ENCODE data around the gene FNDC3B.
"Not testable (repeated sequence)": the region's sequence is repeated elsewhere in the genome, so short reads cannot be mapped to it uniquely, and the experiment has no call there.

The FNDC3B gene

GRCh38 chr3:172031996-172032395, 7.4 kb upstream of the FNDC3B start:
- H3K4me1 ChIP-seq (ENCODE audit: control insufficient read depth, insufficient read depth, low read length, unreplicated experiment), result no peaks in the 10 kb centered on the region
- no peaks in the 10 kb centered on the region for H3K79me2 ChIP-seq (ENCODE audit: control insufficient read depth, insufficient read depth, low read length, unreplicated experiment)
- no peak overlapping the region for H3K27ac ChIP-seq (ENCODE audit: low read depth, low read length)
- H3K4me3 ChIP-seq (ENCODE audit: low read depth, low read length), result no peak overlapping the region
- H2AFZ ChIP-seq (ENCODE audit: low read length, unreplicated experiment), result no peak overlapping the region
- no peaks in the 10 kb centered on the region for H3K36me3 ChIP-seq (ENCODE audit: insufficient read depth, low read length)
- no peaks in the 10 kb centered on the region for H3K27me3 ChIP-seq (ENCODE audit: insufficient read depth, low read length)

- Histone ChIP-seq H3K4me3 (ENCODE audit: low read depth, low read length) (no peak overlapping the region), H3K27ac (ENCODE audit: low read depth, low read length) (no peak overlapping the region), H3K79me2 (ENCODE audit: control insufficient read depth, insufficient read depth, low read length, unreplicated experiment) (no peaks in the 10 kb centered on the region), H3K4me1 (ENCODE audit: control insufficient read depth, insufficient read depth, low read length, unreplicated experiment) (peaks cover 3% of the 10 kb centered on the region), H3K27me3 (ENCODE audit: insufficient read depth, low read length) (no peaks in the 10 kb centered on the region), H3K36me3 (ENCODE audit: insufficient read depth, low read length) (no peaks in the 10 kb centered on the region), H2AFZ (ENCODE audit: low read length, unreplicated experiment) (no peak overlapping the region)
Measured at GRCh38 chr3:172033396-172033795, 6.0 kb upstream of the FNDC3B start.

DNA sequence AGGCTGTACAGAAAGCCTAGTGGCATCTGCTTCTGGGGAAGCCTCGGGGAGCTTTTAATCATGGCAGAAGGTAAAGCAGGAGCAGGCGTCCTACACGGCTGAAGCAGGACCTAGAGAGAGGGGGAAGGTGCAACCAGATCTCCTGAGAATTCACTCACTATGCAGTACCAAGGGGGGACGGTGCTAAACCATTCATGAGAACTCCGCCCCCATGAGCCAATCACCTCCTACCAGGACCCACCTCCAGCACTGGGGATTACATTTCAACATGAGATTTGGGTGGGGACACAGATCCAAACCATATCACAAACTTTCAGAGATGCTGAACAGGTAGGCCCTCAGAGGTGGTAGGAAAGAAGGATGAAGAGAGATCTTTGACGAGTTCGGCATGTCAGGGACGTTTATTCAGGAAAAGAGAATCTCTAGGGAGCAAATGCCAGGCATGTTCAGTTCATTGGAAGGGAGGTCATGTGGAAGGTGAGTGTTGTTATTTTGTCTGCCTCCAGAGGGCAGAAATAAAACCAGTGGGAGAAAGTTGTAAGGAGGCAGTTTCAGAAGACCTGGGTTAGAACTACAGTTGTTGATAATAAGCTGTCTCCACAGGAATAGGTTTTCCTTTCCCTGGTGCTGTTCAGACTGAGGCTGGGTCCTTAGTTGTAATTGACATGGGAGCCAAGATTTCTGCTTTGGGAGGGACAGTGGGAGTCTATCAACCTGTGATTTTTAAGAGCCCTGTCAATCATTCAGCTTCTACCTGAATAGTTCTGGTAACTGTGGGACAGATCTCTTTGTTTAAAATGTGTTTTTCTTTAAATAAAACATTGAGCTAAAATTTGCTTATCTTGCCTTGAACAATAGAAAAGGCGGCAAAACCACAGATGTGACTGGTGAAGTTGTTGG, 4.3 kb upstream of the FNDC3B start:
- no peak overlapping the region for H3K27ac ChIP-seq (ENCODE audit: low read depth, low read length)
- no peaks in the 10 kb centered on the region for H3K36me3 ChIP-seq (ENCODE audit: insufficient read depth, low read length)
- H3K4me3 ChIP-seq (ENCODE audit: low read depth, low read length), result no peak overlapping the region
- H3K79me2 ChIP-seq (ENCODE audit: control insufficient read depth, insufficient read depth, low read length, unreplicated experiment), result peaks cover 9% of the 10 kb centered on the region
- H3K4me1 ChIP-seq (ENCODE audit: control insufficient read depth, insufficient read depth, low read length, unreplicated experiment), result peaks cover 7% of the 10 kb centered on the region
- H3K27me3 ChIP-seq (ENCODE audit: insufficient read depth, low read length), result no peaks in the 10 kb centered on the region
- H2AFZ ChIP-seq (ENCODE audit: low read length, unreplicated experiment), result peak overlapping the region; percentile 12

DNA sequence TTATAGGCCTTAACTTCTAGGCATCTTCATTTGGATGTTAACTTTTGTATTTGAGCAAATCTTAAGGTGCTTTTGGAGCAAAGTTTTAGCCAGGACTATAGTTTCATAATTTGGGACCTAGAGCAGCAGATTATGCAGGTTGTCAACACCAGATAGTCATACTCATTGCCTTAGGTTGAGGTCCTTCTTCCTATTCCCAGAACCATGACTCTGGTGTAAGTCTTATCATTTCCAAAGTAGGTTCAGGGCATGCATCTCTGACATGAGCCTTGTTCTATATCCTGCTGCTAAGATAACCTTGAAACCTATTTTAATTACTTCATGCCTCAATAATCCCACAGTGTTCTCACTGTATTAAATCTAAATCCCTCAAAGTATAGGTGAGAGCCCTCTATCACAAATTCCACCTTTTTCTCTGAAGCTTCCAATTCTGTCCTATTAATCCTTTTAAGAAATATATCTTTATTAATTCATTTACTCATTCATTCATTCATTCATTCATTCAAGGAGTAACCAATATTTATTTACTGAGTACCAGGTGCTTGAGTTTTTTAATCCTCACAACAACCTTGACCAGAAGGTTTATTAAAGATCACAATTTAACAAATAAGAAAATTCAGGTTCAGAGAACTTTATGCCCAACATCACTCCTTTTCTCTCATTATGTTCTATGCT, 2.7 kb upstream of the FNDC3B start:
- Histone ChIP-seq H3K27me3 (ENCODE audit: insufficient read depth, low read length) (no peaks in the 10 kb centered on the region), H3K4me1 (ENCODE audit: control insufficient read depth, insufficient read depth, low read length, unreplicated experiment) (peaks cover 7% of the 10 kb centered on the region)

GRCh38 chr3:172038798-172039435, 461 bp upstream of the FNDC3B start:
- H3K27ac ChIP-seq (ENCODE audit: low read depth, low read length), result peak overlapping the region; percentile 97

More for the DNA sequence above, 2.7 kb upstream of the FNDC3B start:
- Histone ChIP-seq H3K27ac (ENCODE audit: low read depth, low read length) (no peak overlapping the region), H3K79me2 (ENCODE audit: control insufficient read depth, insufficient read depth, low read length, unreplicated experiment) (peaks cover 25% of the 10 kb centered on the region), H3K36me3 (ENCODE audit: insufficient read depth, low read length) (no peaks in the 10 kb centered on the region), H3K4me3 (ENCODE audit: low read depth, low read length) (no peak overlapping the region), H2AFZ (ENCODE audit: low read length, unreplicated experiment) (no peak overlapping the region)

DNA sequence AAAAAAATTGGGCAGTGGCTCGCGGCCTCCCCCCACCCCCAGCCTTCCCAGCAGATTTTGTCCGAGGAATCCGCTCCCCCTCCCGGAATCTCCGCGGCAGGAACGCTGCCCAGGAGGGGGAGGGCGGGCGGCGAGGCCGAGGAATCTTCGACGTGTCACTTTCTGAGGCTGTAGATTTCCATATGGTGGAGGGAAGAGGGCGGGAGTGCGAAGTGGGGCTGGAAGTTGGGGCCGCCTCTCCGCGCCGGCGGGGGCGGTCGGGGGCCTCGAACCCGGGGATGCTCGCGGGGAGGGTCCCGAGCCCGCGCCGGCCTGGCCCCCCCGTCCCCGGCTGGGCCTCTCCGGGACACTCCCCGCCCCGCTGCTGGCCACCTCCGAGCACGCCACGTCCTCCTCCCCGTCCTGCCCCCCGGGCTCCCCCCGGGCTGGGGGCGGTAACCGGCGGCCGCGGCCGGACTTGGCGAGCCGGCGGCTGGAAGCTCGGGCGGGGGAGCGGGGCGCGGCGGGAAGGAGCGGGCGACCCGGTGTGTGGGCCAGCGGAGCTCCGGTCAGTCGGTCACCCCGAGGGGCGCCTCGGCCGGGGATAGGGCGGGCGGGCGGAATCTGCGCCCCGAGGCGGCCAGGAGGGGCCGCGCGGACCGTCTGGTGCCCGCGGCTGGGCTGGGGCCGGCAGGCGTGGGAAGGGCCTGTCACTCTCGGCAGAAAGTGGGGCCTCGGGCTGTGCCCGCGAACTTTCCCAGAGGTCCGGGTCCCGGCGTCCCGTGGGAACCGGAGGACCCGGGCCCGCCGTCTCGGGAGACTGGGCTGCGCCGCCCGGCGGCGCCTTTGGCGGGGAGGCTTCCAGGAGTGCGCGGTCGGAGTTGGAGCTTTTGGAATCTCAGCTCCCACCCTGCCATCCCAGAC, 951 bp downstream of the FNDC3B start:
- Histone ChIP-seq H3K4me3 (ENCODE audit: low read depth, low read length) (peak overlapping the region; percentile 96), H3K36me3 (ENCODE audit: insufficient read depth, low read length) (peaks cover 23% of the 10 kb centered on the region), H3K79me2 (ENCODE audit: control insufficient read depth, insufficient read depth, low read length, unreplicated experiment) (peaks cover 61% of the 10 kb centered on the region), H3K27ac (ENCODE audit: low read depth, low read length) (peak overlapping the region; percentile 97), H2AFZ (ENCODE audit: low read length, unreplicated experiment) (no peak overlapping the region), H3K4me1 (ENCODE audit: control insufficient read depth, insufficient read depth, low read length, unreplicated experiment) (peaks cover 30% of the 10 kb centered on the region), H3K27me3 (ENCODE audit: insufficient read depth, low read length) (no peaks in the 10 kb centered on the region)

More at GRCh38 chr3:172038798-172039435, 461 bp upstream of the FNDC3B start:
- H2AFZ ChIP-seq (ENCODE audit: low read length, unreplicated experiment), result peak overlapping the region; percentile 92
- H3K4me1 ChIP-seq (ENCODE audit: control insufficient read depth, insufficient read depth, low read length, unreplicated experiment), result peaks cover 15% of the 10 kb centered on the region
- H3K4me3 ChIP-seq (ENCODE audit: low read depth, low read length), result peak overlapping the region; percentile 96
- H3K27me3 ChIP-seq (ENCODE audit: insufficient read depth, low read length), result no peaks in the 10 kb centered on the region
- H3K36me3 ChIP-seq (ENCODE audit: insufficient read depth, low read length), result peaks cover 14% of the 10 kb centered on the region
- H3K79me2 ChIP-seq (ENCODE audit: control insufficient read depth, insufficient read depth, low read length, unreplicated experiment), result peaks cover 47% of the 10 kb centered on the region

GRCh38 chr3:172040981-172041963, 1.9 kb downstream of the FNDC3B start:
- Histone ChIP-seq H3K4me3 (ENCODE audit: low read depth, low read length) (peak overlapping the region; percentile 96), H3K27ac (ENCODE audit: low read depth, low read length) (peak overlapping the region; percentile 97), H3K36me3 (ENCODE audit: insufficient read depth, low read length) (peaks cover 23% of the 10 kb centered on the region), H3K27me3 (ENCODE audit: insufficient read depth, low read length) (no peaks in the 10 kb centered on the region), H3K79me2 (ENCODE audit: control insufficient read depth, insufficient read depth, low read length, unreplicated experiment) (peaks cover 71% of the 10 kb centered on the region), H3K4me1 (ENCODE audit: control insufficient read depth, insufficient read depth, low read length, unreplicated experiment) (peaks cover 39% of the 10 kb centered on the region), H2AFZ (ENCODE audit: low read length, unreplicated experiment) (no peak overlapping the region)

DNA sequence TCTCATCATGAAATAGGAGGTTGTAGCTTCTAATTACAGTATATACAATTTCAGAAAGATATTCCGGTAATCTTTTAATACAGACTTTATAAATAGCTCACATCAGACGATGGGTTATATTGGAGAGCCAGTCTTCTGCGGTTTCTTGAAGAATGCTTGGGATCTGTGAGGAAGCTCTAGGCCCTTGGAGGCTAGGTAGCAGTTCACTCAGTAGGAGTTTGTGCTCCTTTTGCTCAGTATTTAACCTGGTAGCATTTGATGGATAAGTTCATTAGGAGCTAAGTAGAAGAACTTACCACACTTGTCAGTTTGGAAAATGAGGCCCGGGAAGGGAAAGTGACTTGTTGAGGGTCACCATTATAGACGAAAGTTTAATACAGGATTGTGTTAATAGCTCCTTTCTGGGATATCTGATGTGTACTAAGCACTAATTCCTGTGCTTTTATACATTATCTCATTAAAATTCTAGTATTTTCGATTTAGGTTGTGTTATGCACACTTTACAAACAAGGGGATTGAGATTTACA, 2.8 kb downstream of the FNDC3B start:
- H2AFZ ChIP-seq (ENCODE audit: low read length, unreplicated experiment), result no peak overlapping the region
- H3K4me1 ChIP-seq (ENCODE audit: control insufficient read depth, insufficient read depth, low read length, unreplicated experiment), result peaks cover 48% of the 10 kb centered on the region
- no peaks in the 10 kb centered on the region for H3K27me3 ChIP-seq (ENCODE audit: insufficient read depth, low read length)
- peaks cover 80% of the 10 kb centered on the region for H3K79me2 ChIP-seq (ENCODE audit: control insufficient read depth, insufficient read depth, low read length, unreplicated experiment)
- peaks cover 23% of the 10 kb centered on the region for H3K36me3 ChIP-seq (ENCODE audit: insufficient read depth, low read length)
- peak overlapping the region; percentile 96 for H3K4me3 ChIP-seq (ENCODE audit: low read depth, low read length)
- peak overlapping the region; percentile 97 for H3K27ac ChIP-seq (ENCODE audit: low read depth, low read length)

GRCh38 chr3:172042663-172043179, 3.3 kb downstream of the FNDC3B start:
- Histone ChIP-seq H3K4me3 (ENCODE audit: low read depth, low read length) (peak overlapping the region; percentile 96), H3K4me1 (ENCODE audit: control insufficient read depth, insufficient read depth, low read length, unreplicated experiment) (peaks cover 53% of the 10 kb centered on the region), H3K27ac (ENCODE audit: low read depth, low read length) (peak overlapping the region; percentile 97), H3K36me3 (ENCODE audit: insufficient read depth, low read length) (peaks cover 27% of the 10 kb centered on the region), H3K79me2 (ENCODE audit: control insufficient read depth, insufficient read depth, low read length, unreplicated experiment) (peaks cover 85% of the 10 kb centered on the region)
- not testable (repeated sequence) for H3K27me3 ChIP-seq (ENCODE audit: insufficient read depth, low read length); H2AFZ ChIP-seq (ENCODE audit: low read length, unreplicated experiment)
